NCI-H2107 (cell line): Measurements from ENCODE around the gene GPBAR1.

Experiments used
- DNase-seq: peaks from one replicate; lab custom pipeline; 2025; lab: John Stamatoyannopoulos, UW

The GPBAR1 gene

DNA sequence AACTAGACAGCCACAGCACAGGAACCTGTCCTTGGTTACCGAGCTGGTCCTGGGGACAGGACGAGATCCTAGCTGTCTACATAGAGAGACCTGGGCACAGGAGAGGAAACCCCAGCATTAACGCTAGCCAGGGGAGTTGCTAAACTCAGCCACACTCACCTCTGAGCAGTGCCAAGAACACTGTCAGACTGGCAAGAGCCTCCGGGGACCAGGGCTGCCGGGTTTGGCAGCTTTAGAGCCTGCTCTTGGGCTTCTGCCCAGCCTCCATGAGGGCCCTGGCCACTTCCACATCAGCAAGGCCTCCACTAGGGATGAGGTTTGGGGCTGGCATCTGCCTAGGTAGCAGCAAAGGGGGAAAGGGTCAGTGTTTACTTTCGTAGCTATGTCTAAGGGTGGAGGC, 24.8 kb downstream of the GPBAR1 start:
- no peak for DNase-seq

DNA sequence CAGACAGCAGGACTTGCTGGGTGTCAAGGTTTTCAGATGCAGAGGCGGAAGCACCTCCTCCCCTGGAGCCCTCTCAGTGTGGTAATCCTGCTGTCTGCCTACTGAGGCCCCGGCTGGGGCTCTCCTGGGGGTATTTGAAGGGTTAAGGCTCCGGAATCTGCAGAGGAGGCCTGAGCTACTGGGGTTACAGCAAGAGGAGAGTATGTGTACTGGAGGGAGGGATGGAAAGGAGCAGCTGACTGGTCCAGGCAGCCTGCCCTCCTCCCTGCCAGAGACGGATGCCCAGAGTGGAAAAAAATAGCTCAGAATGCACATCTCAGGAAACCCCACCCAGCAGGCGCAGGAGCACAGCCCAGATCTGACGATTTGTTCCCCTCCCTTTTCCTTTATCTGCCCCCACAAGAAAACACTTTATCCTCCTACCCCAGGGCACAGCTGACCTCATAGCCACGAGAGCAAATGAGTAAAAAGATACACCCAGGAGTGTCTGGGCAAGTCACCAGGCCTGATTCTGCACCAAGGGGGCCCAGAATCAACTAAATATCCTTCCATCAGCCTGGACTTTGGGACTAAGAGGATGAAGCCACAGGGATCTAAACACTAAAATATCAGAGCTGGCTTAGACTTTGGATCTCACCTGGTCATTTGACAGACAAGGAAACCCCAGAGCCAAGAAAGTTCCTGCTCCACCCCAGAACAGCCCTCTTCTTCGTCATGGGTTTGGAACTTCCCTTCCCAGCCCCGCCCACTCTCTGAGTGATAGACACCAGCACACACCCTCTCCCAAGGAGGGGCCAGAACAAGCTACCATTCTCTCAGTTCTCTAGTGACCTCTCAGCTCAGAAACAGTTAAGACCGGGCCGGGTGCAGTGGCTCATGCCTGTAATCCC, 26.0 kb downstream of the GPBAR1 start:
- no peak for DNase-seq

DNA sequence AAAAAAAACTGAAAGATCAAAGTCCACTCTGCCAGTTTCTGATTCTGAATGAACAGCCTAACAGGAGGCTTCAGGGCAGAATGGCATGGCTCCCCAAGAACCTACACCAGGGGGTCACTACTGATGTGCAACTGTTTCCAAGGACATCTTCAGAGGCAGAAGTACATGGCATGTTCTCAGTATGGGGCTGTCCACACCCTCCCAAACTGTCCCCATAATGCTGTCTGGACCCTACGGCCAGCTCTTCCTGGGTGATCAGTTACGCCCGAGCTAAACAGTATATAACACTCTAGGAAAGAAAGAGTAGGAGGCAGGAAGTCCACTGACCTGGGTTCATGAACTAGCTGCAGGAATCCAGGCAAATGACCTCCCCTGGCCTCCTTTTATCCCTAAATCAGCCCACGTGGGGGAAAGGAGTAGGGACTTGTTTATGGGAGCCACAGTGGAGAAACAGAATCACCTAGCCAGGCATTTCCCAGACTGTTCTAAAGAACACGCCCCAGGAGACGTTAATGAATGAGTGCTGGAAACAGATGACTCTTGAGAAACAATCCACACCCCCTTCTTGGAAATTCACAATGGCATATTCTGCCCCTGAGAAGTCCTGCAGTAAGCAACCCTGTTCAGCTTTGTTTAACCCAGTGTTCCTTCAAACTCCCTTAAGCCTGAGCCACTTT, 29.0 kb downstream of the GPBAR1 start:
- DNase-seq, result no peak

DNA sequence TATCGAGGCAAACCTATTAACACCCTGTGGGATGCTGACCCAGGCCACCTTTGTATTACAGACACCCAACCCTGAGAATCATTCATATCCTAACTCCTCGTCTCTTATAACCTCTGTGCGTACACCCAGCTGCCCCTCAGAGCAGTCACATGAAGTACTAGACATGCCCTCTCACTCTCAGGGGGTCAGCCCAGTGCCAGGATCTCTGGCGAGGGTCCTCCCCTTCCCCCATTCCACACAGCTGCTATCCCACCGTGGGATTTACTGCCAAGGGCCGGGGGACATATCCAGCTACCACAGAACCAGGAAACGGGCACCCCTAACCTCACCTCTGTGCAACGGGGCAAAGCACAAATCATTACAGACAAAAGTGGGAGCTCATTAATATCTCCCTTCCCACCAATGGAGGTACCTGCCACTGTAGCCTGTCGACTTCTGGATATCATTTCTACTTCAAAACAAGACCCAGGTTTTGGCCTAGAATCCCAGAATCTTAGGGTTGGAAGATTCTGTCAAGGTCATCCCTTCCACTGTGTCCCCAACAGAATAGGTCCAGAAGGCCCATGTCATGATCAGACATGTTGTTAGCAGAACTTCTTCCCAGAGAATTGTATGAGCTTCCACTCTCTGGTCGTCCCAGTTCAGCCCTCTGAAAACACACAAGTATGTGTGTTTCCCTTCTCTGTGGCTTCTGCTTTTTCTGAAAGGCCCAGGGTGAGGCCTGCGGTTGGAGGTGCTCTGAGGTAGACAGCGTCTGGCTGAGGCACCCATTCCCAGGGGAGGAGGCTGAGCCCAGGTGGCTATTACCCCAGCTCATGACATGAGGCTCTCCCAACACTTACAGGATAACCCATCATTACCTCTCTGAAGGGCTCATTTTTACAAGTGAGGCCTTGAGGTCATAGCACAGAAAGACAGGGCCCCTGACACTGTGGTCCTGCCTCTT, 29.8 kb downstream of the GPBAR1 start:
- peak; percentile 34 for DNase-seq

DNA sequence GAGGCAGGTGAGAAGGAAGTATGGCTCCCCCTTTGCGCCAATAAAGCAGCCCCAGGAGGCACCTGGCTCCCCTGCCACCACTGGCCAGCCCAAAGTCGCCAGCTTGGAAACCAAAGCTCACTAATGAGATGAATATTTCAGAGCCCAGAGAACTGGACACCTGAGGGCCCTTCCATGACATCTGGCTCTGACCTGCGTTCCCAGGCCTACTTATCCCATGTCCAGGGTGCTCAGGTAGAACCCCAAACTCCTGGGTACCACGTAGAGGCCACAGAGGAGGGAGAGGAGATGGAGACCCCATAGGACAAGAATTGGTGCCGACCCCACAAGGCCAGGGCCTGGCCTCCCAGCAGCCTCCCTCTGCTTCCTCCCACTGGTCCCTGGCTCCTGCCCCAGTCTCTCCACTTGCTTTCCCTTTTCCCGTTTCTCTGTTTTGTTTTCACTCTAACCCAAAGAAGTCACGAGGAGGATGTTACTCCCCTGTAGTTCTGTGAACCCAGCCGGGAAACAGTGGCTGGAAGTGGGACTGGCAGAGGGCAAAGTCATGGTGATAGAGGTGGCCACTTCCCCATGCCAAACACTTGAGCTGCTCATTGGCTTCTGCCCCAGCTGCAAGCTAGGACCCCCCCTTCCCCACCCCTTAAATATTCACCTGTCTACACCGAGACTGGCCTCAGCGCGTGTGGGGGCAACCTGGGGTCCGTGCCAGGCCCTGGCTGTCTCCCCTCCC, 30.7 kb downstream of the GPBAR1 start:
- DNase-seq, result no peak

DNA sequence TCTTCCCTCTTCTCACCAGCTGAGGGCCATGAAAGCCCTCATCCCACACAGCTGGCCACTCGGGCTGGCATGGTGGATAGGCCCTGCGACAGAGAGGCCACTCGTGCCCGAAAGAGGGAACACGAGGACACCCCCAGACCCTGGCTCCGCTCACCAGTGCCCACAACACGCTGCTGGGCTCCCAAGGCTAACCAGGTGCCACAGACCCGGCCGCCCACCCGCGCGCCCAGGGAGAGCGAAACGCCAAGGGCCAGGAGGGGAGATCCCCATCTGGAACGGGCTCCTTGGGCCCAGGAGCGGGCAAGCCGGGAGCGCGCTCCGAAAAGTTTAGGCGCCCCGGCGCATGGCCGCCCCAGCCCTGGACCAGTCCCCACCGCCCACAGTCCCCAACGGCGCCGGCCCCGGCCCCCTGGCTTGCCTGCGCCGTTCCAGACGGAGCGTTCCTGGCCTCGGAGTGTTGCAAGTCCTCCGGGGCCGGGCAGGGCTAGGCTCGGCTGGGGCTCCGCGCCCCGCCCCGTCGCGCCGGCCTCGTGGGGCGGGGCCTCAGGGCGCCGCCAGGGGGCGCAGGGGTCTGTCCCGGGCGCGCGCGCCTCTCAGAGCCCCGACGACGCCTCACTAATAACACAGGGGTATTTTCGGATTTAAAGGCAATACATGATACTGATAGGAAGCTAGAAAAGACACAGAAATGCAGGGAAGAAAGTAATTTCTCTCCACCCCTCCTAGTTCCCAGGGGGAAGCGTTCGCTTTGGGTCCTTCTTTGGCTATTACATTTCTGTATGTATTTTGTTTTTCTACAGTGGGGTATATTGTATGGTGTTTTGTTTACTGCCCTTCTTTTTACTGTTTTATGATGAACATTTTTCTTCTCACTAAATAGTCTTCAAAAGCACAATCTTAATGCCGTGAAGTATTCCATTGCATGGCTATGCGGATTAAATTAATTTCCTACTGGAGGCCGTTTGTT, 31.5 kb downstream of the GPBAR1 start, which contains the start of gene TMBIM1:
Gene TMBIM1, minus strand, starts transcription at position 456 of the 967 bp plus-strand sequence. CDS start 10,362 bp downstream, outside the sequence.
- no peak for DNase-seq

DNA sequence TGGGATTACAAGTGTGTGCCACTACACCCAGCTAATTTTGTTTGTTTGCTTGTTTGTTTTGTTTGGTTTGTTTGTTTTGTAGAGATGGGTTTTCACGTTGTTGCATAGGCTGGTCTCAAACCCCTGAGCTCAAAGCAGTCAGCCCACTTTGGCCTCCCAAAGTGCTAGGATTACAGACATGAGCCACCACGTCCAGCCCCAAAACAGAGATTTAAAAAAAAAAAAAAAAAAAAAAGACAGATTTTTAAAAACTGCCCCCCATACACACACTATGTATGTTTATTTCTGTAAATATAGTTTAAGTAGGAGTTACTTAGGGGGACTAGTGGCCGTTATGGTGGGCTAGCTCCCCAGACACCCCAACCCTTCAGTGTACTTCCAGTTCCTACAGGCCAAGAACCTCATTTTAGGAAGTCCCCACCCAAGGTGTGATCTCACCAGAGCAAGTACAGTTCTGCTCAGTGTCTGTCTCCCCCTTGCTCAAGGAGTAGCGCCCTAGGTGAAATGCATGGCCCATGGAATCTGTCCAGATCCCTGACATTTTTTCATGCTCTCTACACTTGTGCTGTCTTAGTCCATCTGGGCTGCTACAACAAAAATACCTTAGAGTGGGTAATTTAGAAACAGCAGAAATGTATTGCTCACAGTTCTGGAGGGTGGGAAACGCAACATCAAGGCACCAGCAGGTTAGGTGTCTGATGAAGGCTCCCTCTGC, 33.1 kb downstream of the GPBAR1 start:
- no peak for DNase-seq

DNA sequence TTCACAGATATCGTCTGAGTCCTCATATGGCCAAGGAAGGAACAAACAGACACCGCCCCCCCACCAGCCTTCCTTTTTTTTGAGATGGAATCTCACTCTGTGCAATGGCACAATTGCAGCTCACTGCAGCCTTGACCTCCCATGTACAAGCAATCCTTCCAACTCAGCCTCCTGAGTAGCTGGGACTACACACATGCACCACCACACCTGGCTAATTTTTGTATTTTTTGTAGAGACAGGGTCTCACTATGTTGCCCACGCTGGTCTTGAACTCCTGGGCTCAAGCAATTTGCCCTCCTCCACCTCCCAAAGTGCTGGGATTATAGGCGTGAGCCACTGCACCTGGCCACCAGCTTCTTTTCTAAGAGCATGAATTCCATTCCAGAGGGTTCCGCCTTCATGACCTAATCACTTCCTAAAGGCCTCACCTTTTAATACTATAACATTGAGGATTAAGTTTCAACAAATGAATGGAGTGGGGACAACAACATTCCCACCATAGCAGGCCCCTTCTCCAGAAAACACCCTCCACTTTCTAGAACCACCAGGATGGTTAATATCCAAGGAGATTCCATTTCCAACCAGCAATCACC, 33.7 kb downstream of the GPBAR1 start:
- DNase-seq, result no peak

DNA sequence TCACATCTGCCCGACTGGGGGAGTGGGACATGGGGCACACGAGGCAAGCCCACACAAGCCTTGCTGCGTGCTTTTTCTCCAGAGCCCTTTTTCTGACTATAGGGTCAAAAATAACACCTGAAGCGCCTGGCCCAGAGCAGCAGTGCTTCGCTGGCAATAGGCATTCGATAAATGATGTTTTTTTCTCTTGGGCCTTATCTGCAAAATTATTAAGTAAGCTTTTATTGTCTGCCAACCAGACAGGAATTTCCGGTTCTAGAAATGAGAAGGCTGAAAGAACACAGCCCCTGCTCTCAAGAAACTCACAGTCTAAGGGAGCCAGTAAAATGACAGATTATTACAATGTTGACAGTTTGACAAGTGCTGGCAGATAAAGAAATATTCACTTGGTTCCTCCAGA, 34.2 kb downstream of the GPBAR1 start:
- no peak for DNase-seq

DNA sequence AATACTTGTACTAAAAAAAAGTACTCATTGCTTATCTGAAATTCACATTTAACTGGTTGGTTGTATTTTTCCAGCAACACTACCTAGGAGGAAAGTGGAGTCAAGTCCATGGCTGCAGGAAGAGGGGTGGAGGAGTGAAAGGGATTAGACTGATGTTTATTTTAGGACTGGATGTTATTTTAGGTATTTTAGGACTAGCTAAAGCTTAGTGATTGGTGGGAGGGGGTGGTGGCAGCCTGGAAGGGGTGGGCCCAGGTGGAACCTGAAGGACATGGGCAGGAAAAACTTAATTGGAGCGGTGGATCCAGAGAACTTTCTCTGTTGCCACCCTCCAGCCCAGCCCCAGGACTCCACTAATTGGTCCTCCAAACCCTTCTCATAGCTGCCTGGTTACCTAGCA, 35.4 kb downstream of the GPBAR1 start:
- DNase-seq, result no peak

DNA sequence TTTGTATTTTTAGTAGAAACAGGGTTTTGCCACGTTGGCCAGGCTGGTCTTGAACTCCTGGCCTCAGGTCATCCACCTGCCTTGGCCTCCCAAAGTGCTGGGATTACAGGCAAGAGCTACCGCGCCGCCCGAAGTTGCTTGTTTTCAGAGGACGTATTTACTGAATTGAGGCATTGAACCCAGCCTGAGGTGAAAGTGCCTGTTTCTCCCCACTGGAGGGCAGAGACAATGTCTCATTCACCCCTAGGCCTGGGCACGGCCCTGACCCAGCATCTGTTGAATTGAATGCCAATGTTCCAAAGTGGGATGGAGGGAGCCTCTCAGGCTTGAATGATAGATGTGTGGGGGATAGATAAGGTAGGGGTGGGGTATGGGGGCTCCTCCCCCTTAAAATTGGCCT, 36.0 kb downstream of the GPBAR1 start:
- DNase-seq, result no peak

DNA sequence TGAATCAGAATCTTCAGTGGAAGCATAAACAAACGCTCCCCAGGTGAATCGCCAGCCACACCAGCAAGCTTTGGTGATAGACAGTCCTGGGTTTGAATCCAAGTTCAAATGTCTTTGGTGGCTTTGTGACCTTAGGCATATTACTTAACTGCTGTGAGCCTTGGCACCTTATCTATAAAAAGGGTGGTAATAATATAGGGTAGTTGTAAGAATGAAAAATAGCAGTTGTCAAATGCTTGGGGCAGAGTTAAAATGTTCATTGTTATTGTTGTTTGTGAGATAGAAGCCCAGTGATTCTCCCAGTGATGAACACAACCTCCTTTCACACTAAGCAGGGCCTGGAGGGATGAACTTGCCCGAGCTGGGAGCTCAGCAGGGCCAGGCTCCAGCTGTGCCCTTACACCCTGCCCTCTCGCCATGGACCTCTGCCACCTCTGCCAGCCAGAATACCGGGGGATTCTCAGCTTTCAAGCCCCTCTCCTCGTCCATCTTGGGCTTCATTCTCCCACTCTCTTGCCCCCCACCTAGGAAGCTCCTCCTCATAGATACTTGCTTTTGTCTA, 37.6 kb downstream of the GPBAR1 start:
- DNase-seq, result no peak

DNA sequence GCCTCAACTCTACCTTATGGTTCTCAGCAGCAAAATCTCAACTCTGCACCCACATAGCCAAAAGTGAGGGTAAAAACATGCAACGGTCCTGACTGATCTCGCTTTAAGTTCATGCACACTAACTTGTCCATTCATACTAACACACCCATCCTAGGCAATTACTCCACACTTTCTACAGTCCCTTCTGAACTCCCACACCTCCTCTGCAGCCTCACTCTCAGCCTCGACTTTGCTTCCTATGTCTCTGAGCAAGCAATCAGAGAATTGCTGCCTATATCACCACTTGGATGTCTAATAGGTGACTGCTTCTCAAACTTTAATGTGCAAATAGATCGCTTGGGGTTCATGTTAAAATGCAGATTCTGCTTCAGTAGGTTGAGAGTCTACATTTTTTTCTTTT, 39.3 kb downstream of the GPBAR1 start:
- DNase-seq, result no peak

DNA sequence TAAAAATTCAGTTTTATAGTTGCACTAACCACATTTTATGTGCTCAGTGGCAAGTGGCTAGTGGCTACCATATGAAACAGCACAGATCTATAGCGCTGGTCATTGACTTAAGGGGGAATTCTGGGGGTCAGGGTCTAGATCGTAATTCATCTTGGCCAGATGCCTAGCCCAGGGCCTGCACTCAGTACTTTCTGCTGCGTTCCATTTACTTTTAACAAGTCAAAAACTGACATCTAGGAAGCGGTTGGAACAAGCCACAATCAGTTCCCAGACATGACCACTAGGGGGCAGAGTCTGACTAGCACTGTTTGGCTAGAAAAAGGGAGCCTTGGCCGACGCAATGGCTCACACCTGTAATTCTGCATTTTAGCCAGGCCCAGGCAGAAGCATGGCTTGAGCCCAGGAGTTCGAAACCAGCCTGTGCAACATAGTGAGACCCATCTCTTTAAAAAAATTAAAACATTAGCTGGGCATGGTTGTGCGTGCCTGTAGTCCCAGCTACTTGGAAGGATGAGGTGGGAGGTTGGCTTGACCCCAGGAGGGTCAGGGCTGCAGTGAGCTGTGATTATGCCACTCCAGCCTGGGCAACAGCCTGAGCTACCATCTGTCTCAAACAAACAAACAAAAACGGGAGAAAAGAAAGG, 40.5 kb downstream of the GPBAR1 start:
- DNase-seq, result peak; percentile 65

DNA sequence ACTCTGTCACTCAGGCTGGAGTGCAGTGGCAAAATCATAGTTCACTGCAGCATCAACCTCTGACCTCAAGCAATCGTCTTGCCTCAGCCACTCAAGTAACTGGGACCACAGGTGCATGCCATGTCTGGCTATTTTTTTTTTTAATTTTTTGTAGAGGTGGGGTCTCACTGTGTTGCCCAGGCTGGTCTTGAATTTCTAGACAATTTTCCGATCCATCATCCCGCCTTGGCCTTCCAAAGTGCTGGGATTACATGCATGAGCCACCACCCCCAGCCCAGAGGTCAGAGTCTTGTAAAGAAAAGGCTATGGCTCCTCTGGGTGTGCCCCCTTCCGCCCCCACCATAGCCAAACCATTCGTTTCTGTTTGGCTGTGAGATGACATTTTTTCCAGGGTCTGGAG, 44.6 kb downstream of the GPBAR1 start:
- no peak for DNase-seq

DNA sequence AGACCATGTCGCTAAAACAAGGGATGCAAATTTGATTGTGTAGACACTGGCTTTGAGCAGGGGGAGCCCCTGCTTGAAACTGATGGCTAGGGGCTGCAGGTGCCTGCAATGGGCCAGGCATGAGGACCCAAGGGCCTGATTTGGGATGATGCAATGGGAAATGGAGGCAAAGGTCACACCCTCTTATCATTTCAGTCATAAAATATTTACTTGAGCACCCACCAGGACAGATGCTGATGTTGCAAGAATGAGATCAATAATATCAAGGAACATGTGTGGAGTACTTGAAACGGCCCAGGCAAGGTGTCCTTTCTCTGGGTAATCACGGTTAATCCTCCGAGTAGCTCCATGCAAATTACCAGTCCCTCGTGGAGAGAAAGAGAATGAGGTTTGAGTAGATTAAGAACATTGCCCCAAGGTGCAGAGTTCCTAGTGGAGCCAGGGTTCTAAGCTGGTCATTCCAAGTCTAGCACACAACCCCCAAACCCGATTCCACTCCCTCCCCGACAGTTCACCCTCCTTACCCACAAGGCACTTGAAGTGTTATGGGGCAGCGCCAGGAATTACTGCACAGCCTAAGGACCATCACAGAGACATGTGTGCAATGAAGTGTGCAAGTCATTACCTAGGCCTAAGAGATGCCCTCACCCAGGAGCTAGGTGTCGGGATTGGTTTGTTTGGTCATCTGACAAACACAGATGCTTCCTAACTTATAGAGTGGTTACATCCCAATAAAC, 45.5 kb downstream of the GPBAR1 start:
- no peak for DNase-seq

DNA sequence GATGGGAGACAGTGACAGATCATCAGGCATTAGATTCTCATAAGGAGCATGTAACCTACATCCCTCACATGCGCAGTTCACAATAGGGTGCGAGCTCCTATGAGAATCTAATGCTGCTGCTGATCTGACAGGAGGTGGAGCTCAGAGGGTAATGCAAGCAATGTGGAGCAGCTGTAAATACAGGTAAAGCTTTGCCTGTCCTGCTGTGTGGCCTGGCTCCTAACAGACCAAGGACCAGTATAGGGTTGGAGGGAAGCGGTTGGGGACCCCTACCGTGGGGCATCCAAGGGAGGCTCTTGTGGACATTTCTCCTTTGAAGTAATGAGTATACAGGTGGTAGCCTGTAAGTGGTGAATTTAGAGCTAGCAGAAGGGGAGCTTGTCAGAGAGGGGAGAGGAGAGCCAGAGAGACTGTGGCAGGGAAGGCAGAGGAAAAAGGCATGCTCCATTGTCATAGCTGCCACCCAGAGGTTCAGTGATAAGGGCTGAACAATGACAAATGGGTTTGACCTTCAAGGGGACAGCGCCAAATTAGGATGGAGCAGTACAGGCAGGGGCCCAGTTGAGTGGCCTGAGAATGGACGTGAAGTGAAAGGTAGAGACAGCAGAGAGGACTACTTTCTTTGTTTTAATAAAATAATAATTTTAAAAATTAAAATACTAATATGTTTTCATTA, 46.7 kb downstream of the GPBAR1 start:
- DNase-seq, result no peak
